ENCODE results near the gene NPHP4.

DNA sequence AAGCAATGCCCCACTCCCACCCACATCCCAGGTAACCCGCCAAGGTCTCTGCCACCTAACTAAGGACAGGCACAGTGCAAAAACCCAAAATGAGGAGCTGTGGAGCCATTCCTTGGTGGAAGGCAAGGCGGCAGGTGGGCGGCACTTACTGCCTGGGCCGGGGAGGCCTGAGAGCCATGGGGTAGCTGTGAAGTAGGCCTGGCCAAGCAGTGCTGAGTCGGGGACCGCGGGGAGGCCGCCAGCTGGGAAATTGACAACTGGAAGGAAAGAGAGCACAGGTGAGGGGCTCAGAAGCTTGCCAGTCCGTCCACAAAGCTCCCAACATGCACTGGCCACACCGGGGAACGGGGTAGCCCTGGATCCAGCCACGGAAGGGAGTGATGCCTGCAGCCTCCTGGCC is 85.3 kb downstream of the NPHP4 start:
- TF ChIP-seq EZH2phosphoT487 (IDR thresholded peaks at IDR 0.05; ENCODE audit: borderline replicate concordance) = no peak
- TF ChIP-seq POLR2A (IDR thresholded peaks at IDR 0.05; ENCODE audit: borderline replicate concordance, extremely low read depth, insufficient read depth, insufficient read length) = no peak
- no peak for TF ChIP-seq ZNF274 (IDR thresholded peaks at IDR 0.05; ENCODE audit: low read depth, low read length)
- TF ChIP-seq TCF7L2 (IDR thresholded peaks at IDR 0.05; ENCODE audit: borderline replicate concordance, extremely low read depth, insufficient read depth, insufficient read length) = no peak
- TF ChIP-seq, protein P1, sequence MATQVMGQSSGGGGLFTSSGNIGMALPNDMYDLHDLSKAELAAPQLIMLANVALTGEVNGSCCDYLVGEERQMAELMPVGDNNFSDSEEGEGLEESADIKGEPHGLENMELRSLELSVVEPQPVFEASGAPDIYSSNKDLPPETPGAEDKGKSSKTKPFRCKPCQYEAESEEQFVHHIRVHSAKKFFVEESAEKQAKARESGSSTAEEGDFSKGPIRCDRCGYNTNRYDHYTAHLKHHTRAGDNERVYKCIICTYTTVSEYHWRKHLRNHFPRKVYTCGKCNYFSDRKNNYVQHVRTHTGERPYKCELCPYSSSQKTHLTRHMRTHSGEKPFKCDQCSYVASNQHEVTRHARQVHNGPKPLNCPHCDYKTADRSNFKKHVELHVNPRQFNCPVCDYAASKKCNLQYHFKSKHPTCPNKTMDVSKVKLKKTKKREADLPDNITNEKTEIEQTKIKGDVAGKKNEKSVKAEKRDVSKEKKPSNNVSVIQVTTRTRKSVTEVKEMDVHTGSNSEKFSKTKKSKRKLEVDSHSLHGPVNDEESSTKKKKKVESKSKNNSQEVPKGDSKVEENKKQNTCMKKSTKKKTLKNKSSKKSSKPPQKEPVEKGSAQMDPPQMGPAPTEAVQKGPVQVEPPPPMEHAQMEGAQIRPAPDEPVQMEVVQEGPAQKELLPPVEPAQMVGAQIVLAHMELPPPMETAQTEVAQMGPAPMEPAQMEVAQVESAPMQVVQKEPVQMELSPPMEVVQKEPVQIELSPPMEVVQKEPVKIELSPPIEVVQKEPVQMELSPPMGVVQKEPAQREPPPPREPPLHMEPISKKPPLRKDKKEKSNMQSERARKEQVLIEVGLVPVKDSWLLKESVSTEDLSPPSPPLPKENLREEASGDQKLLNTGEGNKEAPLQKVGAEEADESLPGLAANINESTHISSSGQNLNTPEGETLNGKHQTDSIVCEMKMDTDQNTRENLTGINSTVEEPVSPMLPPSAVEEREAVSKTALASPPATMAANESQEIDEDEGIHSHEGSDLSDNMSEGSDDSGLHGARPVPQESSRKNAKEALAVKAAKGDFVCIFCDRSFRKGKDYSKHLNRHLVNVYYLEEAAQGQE (IDR thresholded peaks at IDR 0.05; ENCODE audit: low read depth) = no peak
- TF ChIP-seq, protein P2, sequence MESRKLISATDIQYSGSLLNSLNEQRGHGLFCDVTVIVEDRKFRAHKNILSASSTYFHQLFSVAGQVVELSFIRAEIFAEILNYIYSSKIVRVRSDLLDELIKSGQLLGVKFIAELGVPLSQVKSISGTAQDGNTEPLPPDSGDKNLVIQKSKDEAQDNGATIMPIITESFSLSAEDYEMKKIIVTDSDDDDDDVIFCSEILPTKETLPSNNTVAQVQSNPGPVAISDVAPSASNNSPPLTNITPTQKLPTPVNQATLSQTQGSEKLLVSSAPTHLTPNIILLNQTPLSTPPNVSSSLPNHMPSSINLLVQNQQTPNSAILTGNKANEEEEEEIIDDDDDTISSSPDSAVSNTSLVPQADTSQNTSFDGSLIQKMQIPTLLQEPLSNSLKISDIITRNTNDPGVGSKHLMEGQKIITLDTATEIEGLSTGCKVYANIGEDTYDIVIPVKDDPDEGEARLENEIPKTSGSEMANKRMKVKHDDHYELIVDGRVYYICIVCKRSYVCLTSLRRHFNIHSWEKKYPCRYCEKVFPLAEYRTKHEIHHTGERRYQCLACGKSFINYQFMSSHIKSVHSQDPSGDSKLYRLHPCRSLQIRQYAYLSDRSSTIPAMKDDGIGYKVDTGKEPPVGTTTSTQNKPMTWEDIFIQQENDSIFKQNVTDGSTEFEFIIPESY (IDR thresholded peaks at IDR 0.05; ENCODE audit: extremely low read depth, insufficient replicate concordance, low read length) = no peak
- no peak for TF ChIP-seq YY1 (IDR thresholded peaks at IDR 0.05; ENCODE audit: extremely low read depth, insufficient replicate concordance, low read depth, low read length)
- TF ChIP-seq, protein P3, sequence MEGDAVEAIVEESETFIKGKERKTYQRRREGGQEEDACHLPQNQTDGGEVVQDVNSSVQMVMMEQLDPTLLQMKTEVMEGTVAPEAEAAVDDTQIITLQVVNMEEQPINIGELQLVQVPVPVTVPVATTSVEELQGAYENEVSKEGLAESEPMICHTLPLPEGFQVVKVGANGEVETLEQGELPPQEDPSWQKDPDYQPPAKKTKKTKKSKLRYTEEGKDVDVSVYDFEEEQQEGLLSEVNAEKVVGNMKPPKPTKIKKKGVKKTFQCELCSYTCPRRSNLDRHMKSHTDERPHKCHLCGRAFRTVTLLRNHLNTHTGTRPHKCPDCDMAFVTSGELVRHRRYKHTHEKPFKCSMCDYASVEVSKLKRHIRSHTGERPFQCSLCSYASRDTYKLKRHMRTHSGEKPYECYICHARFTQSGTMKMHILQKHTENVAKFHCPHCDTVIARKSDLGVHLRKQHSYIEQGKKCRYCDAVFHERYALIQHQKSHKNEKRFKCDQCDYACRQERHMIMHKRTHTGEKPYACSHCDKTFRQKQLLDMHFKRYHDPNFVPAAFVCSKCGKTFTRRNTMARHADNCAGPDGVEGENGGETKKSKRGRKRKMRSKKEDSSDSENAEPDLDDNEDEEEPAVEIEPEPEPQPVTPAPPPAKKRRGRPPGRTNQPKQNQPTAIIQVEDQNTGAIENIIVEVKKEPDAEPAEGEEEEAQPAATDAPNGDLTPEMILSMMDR (IDR thresholded peaks at IDR 0.05 in 2 of 3, conservative IDR thresholded peaks at IDR 0.05 in 1 of 3; ENCODE audit: borderline replicate concordance in 1 of 3, insufficient read depth in 1 of 3, low read depth in 2 of 3, low read length in 2 of 3) = no peak
- no peak for TF ChIP-seq ZFX (IDR thresholded peaks at IDR 0.05)
- no peak for TF ChIP-seq EZH2 (IDR thresholded peaks at IDR 0.05)
- no peak for TF ChIP-seq CEBPB (IDR thresholded peaks at IDR 0.05; ENCODE audit: low read depth)
